Muscle layer of duodenum (tissue), 2 donors: Measurements from ENCODE around the gene ZDHHC5.
"Not testable (repeated sequence)": the region's sequence is repeated elsewhere in the genome, so short reads cannot be mapped to it uniquely, and the experiment has no call there.

Source experiments
- H3K27ac ChIP-seq: one replicate; pipeline ENCODE4 v1.7.0; 2013; ENCODE audit warnings: mild to moderate bottlenecking, low read length
- H3K27me3 ChIP-seq: one replicate; pipeline ENCODE4 v1.7.0; 2013; ENCODE audit warnings: low read depth, mild to moderate bottlenecking, control low read depth, low read length
- H3K36me3 ChIP-seq, 2 donors: one replicate each; pipeline ENCODE4 v1.7.0; 2013; ENCODE audit warnings: low read length in 2 of 2, control low read depth in 1 of 2, mild to moderate bottlenecking in 1 of 2; ENCODE audit not compliant: insufficient read depth in 2 of 2, control insufficient read depth in 1 of 2
- H3K4me1 ChIP-seq, 2 donors: one replicate each; pipeline ENCODE4 v1.7.0; 2013; ENCODE audit warnings: low read length in 2 of 2, mild to moderate bottlenecking in 2 of 2, control low read depth in 1 of 2, moderate library complexity in 1 of 2; ENCODE audit not compliant: insufficient read depth in 2 of 2, control insufficient read depth in 1 of 2
- H3K4me3 ChIP-seq, 2 donors: one replicate each; pipeline ENCODE4 v1.7.0; 2013; ENCODE audit warnings: low read length in 2 of 2, low read depth in 1 of 2, mild to moderate bottlenecking in 1 of 2
- H3K9me3 ChIP-seq, 2 donors: one replicate each; pipeline ENCODE4 v1.7.0; 2013; ENCODE audit warnings: low read length in 2 of 2, control low read depth in 1 of 2, mild to moderate bottlenecking in 1 of 2; ENCODE audit not compliant: control insufficient read depth in 1 of 2
- donor health status: healthy.

The ZDHHC5 gene

DNA sequence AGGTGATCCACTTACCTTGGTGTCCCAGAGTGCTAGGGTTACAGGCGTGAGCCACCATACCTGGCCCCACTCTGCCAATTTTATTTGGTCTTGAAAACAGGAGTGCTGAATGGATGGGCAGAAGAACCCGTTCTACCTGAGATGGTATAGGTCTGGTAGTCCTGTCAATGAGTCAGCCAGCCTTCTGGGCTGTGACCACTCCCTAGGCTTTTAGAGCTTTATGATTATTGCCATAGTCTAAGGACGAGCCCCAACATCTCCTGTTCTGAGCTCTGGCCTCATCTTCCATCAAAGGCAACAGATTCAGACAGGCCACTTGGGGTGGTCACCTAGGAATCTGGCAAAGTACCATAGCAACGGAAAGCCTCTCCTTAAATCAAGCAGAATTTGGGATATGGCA, 11.5 kb downstream of the ZDHHC5 start:
- Histone ChIP-seq H3K27ac (no peak overlapping the region), H3K4me1 (peaks cover 4 to 8% of the 10 kb centered on the region in 2 donors), H3K9me3 (no peaks in the 10 kb centered on the region), H3K4me3 (no peak overlapping the region), H3K36me3 (peaks cover 33 to 54% of the 10 kb centered on the region in 2 donors), H3K27me3 (no peaks in the 10 kb centered on the region)

DNA sequence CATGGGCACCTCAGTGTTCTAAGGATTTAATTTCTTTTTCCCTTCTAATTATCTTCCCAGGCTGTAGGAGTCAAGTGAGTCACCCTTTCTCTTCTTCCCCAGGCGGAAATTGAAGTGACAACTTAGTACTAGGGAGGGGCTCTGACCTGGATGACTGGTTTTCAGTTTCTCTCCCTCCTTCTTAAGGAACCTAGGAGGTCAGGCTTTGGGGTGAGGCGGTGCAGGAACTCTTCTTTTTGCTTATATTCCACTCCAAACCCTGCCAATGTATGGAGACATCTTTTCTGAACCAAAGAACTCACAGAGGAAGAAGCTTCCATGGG, 12.6 kb downstream of the ZDHHC5 start:
- H3K4me3 ChIP-seq = no peak overlapping the region
- no peaks in the 10 kb centered on the region for H3K27me3 ChIP-seq
- peaks cover 4% of the 10 kb centered on the region in 2 donors for H3K4me1 ChIP-seq
- H3K9me3 ChIP-seq = no peaks in the 10 kb centered on the region
- H3K36me3 ChIP-seq = peaks cover 43 to 54% of the 10 kb centered on the region in 2 donors
- H3K27ac ChIP-seq = no peak overlapping the region

DNA sequence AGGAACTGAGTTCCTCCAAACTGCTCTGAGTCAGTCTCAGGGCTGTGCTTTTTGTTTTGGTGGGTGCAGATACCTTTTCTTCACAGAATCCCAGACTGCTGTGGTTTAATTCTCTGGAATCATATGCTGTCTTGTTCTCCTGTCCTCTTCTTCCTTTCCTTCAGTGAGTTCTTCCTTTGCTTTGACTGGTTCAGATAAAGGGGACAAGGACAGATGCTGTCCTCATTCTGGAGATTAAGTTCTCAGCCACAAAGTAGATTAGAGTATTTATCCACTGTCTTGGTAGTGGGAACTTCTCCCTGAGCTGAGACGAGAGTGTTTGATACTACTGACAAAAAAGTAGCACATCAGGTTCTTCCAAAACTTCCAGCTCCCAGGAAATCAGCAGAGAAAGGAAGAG, 13.3 kb downstream of the ZDHHC5 start:
- H3K4me1 ChIP-seq = peaks cover 0 to 4% of the 10 kb centered on the region in 2 donors
- no peak overlapping the region for H3K27ac ChIP-seq
- peaks cover 38 to 52% of the 10 kb centered on the region in 2 donors for H3K36me3 ChIP-seq
- no peak overlapping the region for H3K4me3 ChIP-seq
- no peaks in the 10 kb centered on the region for H3K27me3 ChIP-seq
- no peaks in the 10 kb centered on the region for H3K9me3 ChIP-seq

DNA sequence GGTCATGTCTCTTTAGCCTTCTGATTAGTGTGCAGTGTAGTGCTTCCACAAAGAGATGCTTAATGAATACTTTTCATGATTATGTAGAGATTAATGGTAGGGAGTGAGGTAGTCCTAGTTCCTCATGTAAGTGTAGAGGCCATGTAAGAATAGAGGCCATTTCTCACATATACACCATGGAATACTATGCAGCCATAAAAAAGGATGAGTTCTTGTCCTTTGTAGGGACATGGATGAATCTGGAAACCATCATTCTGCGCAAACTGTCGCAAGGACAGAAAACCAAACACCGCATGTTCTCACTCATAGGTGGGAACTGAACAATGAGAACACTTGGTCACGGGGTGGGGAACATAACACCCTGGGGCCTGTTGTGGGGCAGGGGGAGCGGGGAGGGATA, 22.6 kb downstream of the ZDHHC5 start:
- H3K27ac ChIP-seq, H3K9me3 ChIP-seq, H3K27me3 ChIP-seq, H3K4me1 ChIP-seq, H3K4me3 ChIP-seq: not testable (repeated sequence)
- H3K36me3 ChIP-seq = peaks cover 42 to 66% of the 10 kb centered on the region in 2 donors

DNA sequence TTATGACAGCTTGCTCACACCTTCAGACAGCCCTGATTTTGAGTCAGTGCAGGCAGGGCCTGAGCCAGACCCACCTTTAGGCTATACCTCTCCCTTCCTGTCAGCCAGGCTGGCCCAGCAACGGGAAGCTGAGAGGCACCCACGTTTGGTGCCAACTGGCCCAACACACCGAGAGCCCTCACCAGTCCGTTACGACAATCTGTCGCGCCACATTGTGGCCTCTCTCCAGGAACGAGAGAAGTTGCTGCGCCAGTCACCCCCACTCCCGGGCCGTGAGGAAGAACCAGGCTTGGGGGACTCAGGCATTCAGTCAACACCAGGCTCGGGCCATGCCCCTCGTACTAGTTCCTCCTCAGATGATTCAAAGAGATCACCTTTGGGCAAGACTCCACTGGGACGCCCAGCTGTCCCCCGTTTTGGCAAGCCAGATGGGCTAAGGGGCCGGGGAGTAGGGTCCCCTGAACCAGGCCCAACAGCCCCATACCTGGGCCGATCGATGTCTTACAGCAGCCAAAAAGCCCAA, 31.0 kb downstream of the ZDHHC5 start:
- Histone ChIP-seq H3K9me3 (no peaks in the 10 kb centered on the region), H3K4me3 (no peak overlapping the region), H3K27me3 (no peaks in the 10 kb centered on the region), H3K4me1 (no peaks in the 10 kb centered on the region), H3K27ac (no peak overlapping the region), H3K36me3 (peaks cover 44 to 76% of the 10 kb centered on the region in 2 donors)

DNA sequence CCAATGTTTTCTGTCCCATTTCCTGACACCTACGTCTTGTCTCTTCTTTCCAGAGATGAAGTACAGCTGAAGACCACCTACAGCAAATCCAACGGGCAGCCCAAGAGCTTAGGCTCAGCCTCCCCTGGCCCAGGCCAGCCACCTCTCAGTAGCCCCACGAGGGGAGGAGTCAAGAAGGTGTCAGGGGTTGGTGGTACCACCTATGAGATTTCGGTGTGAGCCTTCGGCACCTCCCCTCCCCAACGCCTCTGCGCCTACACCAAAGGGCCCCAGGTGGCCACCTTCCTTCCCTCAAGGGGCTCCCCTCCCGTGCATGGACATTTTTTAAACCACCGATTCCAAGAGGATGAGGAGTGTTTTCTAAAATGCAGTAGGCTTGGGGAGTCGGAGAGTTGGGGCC, 31.9 kb downstream of the ZDHHC5 start:
- H3K9me3 ChIP-seq = no peaks in the 10 kb centered on the region
- H3K4me3 ChIP-seq = no peak overlapping the region
- H3K36me3 ChIP-seq = peaks cover 51 to 76% of the 10 kb centered on the region in 2 donors
- no peaks in the 10 kb centered on the region for H3K27me3 ChIP-seq
- no peak overlapping the region for H3K27ac ChIP-seq
- no peaks in the 10 kb centered on the region for H3K4me1 ChIP-seq

DNA sequence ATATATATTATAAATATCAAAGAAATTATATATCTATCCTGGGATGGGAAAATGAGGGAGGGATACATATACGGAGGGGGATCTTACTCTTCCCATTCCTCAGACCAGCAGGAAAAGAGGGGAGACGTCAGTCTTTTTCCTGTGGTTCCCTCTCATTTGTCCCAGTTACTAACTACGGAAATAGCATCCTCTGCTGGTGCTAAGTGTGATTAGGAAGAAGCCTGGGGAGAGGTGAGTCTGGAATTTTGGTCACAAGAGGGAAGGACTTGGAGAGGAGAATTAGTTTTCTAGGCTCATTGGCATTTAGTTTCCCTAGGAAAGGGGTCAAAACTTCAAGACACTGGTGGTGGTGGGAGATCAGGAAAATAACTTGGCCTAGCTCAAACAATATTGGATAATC, 32.5 kb downstream of the ZDHHC5 start:
- peaks cover 50 to 73% of the 10 kb centered on the region in 2 donors for H3K36me3 ChIP-seq
- no peaks in the 10 kb centered on the region for H3K27me3 ChIP-seq
- H3K9me3 ChIP-seq = no peaks in the 10 kb centered on the region
- no peaks in the 10 kb centered on the region for H3K4me1 ChIP-seq
- H3K4me3 ChIP-seq = no peak overlapping the region
- H3K27ac ChIP-seq = no peak overlapping the region

DNA sequence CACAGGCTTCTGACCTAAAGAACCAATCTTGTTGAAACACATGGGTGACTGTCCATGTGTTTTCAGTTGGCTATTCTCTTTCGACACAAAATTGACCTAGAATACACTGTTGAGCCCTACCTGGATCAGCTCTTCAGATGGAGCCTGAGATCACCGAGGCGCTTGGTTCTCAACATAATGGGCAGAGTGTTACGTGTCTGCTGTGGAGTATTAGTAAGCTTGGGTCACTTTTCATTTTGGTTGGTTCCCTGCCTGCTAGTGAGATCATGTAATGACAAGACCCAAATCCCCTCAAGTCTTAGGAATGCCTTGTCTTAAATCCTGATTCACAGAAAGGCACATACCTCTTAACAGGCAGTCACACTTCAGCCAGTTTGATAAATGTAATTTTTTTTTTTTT, 35.4 kb downstream of the ZDHHC5 start:
- H3K36me3 ChIP-seq = peaks cover 35 to 58% of the 10 kb centered on the region in 2 donors
- no peak overlapping the region for H3K27ac ChIP-seq

DNA sequence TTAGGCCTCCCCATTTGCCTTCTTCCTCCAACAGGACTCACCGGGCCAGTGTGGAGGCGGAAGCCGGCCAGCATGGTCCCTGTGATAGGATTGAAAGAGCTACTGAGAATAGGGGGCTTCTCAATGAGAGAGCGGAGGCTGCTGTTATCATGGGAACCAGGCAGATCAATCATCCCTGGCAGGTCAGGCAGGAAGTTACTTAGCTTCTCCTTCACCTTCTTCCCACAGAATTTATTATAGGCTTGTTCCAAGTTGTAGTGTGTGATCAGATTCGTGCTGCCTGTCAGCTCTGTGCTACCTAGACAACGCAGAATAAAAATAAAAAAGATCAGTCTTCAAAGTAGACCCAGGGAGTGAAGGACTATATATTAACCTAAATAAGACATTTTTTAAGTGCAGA, 37.0 kb downstream of the ZDHHC5 start:
- no peak overlapping the region for H3K27ac ChIP-seq
- H3K9me3 ChIP-seq = no peaks in the 10 kb centered on the region
- H3K4me1 ChIP-seq = no peaks in the 10 kb centered on the region
- H3K4me3 ChIP-seq = no peak overlapping the region
- H3K27me3 ChIP-seq = no peaks in the 10 kb centered on the region
- H3K36me3 ChIP-seq = peaks cover 19 to 42% of the 10 kb centered on the region in 2 donors

More for the DNA sequence above, 35.4 kb downstream of the ZDHHC5 start:
- H3K4me1 ChIP-seq = no peaks in the 10 kb centered on the region
- no peaks in the 10 kb centered on the region for H3K27me3 ChIP-seq
- no peaks in the 10 kb centered on the region for H3K9me3 ChIP-seq
- no peak overlapping the region for H3K4me3 ChIP-seq

DNA sequence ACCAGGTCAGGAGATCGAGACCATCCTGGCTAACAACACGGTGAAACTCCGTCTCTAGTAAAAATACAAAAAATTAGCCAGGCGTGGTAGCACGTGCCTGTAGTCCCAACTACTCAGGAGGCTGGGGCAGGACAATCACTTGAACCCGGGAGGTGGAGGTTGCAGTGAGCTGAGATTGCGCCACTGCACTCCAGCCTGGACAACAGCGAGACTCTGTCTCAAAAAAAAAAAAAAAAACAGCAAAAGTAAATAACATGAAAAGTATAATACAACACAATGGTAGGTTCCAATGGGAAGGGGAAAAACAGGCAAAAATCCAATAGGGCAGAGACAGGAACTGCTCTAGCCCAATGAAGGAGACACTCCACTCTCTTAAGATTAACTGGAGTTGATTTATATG, 37.5 kb downstream of the ZDHHC5 start:
- not testable (repeated sequence) for H3K4me1 ChIP-seq, H3K27ac ChIP-seq, H3K27me3 ChIP-seq, H3K9me3 ChIP-seq, H3K4me3 ChIP-seq
- peaks cover 17 to 39% of the 10 kb centered on the region in 2 donors for H3K36me3 ChIP-seq

DNA sequence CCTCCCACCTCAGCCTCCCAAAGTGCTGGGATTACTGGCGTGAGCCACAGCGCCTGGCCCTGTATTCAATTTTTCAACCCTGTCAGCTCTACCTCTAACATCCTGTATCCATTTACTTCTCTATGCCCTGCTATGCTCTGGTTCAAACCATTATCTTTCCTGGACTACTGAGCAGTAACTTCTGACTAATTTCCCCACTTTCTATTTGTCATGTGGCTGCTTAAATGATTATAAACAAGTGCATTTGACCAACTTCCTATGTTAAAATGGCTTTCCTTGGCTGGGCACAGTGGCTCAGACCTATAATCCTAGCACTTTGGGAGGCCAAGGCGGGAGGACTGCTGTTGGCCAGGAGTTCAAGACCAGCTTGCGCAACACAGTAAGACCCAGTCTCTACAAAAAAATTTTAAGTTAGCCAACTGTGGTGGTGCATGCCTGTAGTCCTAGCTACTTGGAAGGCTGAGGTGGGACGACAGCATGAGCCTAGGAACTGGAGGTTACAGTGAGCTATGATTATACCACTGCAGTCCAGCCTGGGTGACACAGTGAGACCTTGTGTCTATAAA, 42.0 kb downstream of the ZDHHC5 start:
- peaks cover 19 to 33% of the 10 kb centered on the region in 2 donors for H3K4me1 ChIP-seq

More for the DNA sequence above, 42.0 kb downstream of the ZDHHC5 start:
- peaks cover under 1 to 7% of the 10 kb centered on the region in 2 donors for H3K36me3 ChIP-seq
- H3K9me3 ChIP-seq = no peaks in the 10 kb centered on the region
- no peak overlapping the region for H3K4me3 ChIP-seq
- no peaks in the 10 kb centered on the region for H3K27me3 ChIP-seq
- H3K27ac ChIP-seq = no peak overlapping the region
